Spleen (tissue), 7 donors: ENCODE measurements around the gene POGLUT2.

Experiments used
- POLR2A ChIP-seq, 3 donors: fragments of 450-650 bp; IDR thresholded peaks; one replicate each; pipeline ENCODE4 v1.5.1; 2017; ENCODE audit warnings: antibody characterized with exemption in 3 of 3, mild to moderate bottlenecking in 1 of 3
- TF ChIP-seq, protein P1 (sequence below), 11 experiments: fragments of 200-600 bp in 7 of 11; fragments of 450-650 bp in 4 of 11; sonication (generic) in 4 of 11; IDR thresholded peaks in 8 of 11; conservative IDR thresholded peaks in 3 of 11; 1 replicate in 7 of 11; 2 replicates in 4 of 11; pipeline versions ENCODE4 v1.4.0 to v1.8.0; 2016 to 2021; ENCODE audit warnings: antibody characterized with exemption in 11 of 11, inconsistent platforms in 4 of 11, mild to moderate bottlenecking in 1 of 11
- donor health status: DM: no; HTN: no; CAD: no; lungs with moderate emphysema.
- donor health status: DM: no; HTN: no; CAD: no.
- donor health status: DM: no; HTN: no; CAD: no.

- TF ChIP-seq, protein P1, sequence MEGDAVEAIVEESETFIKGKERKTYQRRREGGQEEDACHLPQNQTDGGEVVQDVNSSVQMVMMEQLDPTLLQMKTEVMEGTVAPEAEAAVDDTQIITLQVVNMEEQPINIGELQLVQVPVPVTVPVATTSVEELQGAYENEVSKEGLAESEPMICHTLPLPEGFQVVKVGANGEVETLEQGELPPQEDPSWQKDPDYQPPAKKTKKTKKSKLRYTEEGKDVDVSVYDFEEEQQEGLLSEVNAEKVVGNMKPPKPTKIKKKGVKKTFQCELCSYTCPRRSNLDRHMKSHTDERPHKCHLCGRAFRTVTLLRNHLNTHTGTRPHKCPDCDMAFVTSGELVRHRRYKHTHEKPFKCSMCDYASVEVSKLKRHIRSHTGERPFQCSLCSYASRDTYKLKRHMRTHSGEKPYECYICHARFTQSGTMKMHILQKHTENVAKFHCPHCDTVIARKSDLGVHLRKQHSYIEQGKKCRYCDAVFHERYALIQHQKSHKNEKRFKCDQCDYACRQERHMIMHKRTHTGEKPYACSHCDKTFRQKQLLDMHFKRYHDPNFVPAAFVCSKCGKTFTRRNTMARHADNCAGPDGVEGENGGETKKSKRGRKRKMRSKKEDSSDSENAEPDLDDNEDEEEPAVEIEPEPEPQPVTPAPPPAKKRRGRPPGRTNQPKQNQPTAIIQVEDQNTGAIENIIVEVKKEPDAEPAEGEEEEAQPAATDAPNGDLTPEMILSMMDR (IDR thresholded peaks at IDR 0.05 in 8 of 11, conservative IDR thresholded peaks at IDR 0.05 in 3 of 11) = peak; percentile 36 to 73 (median 69)
- no peak for TF ChIP-seq POLR2A (IDR thresholded peaks at IDR 0.05)
Measured at GRCh38 chr13:102847272-102848234, 48.8 kb upstream of the POGLUT2 start.
